Esophagus squamous epithelium (tissue), 5 donors: ENCODE data around the gene FLVCR2. TPM values are rescaled to one million over a fixed set of nuclear protein-coding genes. Genes with fewer than 3 reads are reported as not detected.
"Not testable (repeated sequence)": the region's sequence is repeated elsewhere in the genome, so short reads cannot be mapped to it uniquely, and the experiment has no call there.

Source experiments
- DNase-seq: peaks from one replicate; lab custom pipeline; 2025; lab: John Stamatoyannopoulos, UW
- H3K27ac ChIP-seq, 4 donors: fragments of 200-600 bp; sonication (generic); one replicate each; pipeline ENCODE4 v1.5.1; 2016 to 2019; ENCODE audit warnings: mild to moderate bottlenecking in 1 of 4
- H3K27me3 ChIP-seq, 4 donors: fragments of 200-600 bp; sonication (generic); 1 replicate in 3 of 4; 2 replicates in 1 of 4; pipeline versions ENCODE4 v1.5.1 to v1.6.0; 2017 to 2021; ENCODE audit warnings: antibody characterized with exemption in 1 of 4
- H3K36me3 ChIP-seq, 3 donors: fragments of 200-600 bp; sonication (generic); one replicate each; pipeline ENCODE4 v1.5.1; 2016 to 2019
- H3K4me1 ChIP-seq, 3 donors: fragments of 200-600 bp; sonication (generic); one replicate each; pipeline ENCODE4 v1.5.1; 2017 to 2019
- H3K4me3 ChIP-seq, 4 donors: fragments of 200-600 bp; sonication (generic); 1 replicate in 3 of 4; 2 replicates in 1 of 4; pipeline ENCODE4 v1.5.1; 2016 to 2019; ENCODE audit warnings: mild to moderate bottlenecking in 2 of 4, moderate library complexity in 1 of 4
- H3K9me3 ChIP-seq, 3 donors: fragments of 200-600 bp; sonication (generic); one replicate each; pipeline ENCODE4 v1.5.1; 2016 to 2019
- POLR2A ChIP-seq, 4 donors: fragments of 450-650 bp; IDR thresholded peaks; one replicate each; pipeline ENCODE4 v1.6.1; 2017; ENCODE audit warnings: antibody characterized with exemption in 4 of 4, mild to moderate bottlenecking in 4 of 4, moderate library complexity in 3 of 4
- WGBS, 2 donors: methylation state at CpG; one replicate each; pipeline ENCODE4 v1.1.5; 2018; 5-methylcytosine and 5-hydroxymethylcytosine counted together
- intact Hi-C: fragments of 100-400 bp; cut with DNase I; formaldehyde crosslinking; loops from one replicate; pipeline ENCODE4 v1.15.0; 2022
- total RNA-seq, 4 donors: library from RNA; depleted of rRNA; stranded (reverse); fragments of >200 nt; gene quantifications; one replicate each; pipeline ENCODE4 v1.1.0, GENCODE V29; 2016
- TF ChIP-seq, protein P1 (sequence below), 6 experiments: fragments of 450-650 bp in 4 of 6; fragments of 200-600 bp in 2 of 6; sonication (generic) in 2 of 6; IDR thresholded peaks; one replicate each; pipeline ENCODE4 v1.5.1; 2016 to 2019; ENCODE audit warnings: antibody characterized with exemption in 6 of 6, mild to moderate bottlenecking in 4 of 6, moderate library complexity in 4 of 6
- donor health status: DM: yes; HTN: yes; CAD: no.

The FLVCR2 gene
- total RNA-seq, 4 donors from 2014 or later, result 1.1 to 7.6 (median 3.8) TPM

DNA sequence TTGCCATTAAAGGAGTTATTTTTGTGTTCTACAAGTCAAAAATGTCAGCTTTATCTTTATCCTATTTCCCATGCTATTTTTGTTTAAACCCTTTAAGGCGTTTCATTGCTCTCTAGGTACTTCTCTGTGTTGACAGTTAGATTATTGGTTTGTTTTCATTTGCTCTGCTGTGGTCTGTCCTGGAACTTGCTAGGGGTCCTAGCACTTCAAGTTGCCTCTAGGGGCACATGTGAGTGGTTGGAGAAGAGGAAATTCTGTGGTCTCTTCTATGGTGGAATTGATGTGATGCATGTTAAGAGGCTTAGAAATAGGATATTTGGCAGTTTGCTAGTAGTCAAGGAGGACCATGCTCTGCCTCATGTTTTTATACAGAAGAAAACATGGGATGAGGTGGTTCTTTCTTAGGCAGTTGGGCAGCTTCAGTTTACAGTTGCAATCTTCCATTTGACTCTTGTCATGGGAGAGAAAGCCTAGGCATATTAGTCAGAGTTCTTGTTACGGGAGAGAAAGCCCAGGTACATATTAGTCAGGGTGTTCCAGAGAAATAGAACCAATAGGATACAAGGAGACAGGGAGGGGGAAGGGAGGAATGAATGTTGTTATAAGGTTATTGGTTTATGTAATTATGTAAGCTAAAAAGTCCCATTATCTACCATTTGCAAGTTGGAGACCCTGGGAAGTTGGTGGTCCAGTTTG, 97.0 kb downstream of the FLVCR2 start:
- no peak overlapping the region for H3K4me3 ChIP-seq
- DNase-seq, result no peak
- TF ChIP-seq, protein P1, sequence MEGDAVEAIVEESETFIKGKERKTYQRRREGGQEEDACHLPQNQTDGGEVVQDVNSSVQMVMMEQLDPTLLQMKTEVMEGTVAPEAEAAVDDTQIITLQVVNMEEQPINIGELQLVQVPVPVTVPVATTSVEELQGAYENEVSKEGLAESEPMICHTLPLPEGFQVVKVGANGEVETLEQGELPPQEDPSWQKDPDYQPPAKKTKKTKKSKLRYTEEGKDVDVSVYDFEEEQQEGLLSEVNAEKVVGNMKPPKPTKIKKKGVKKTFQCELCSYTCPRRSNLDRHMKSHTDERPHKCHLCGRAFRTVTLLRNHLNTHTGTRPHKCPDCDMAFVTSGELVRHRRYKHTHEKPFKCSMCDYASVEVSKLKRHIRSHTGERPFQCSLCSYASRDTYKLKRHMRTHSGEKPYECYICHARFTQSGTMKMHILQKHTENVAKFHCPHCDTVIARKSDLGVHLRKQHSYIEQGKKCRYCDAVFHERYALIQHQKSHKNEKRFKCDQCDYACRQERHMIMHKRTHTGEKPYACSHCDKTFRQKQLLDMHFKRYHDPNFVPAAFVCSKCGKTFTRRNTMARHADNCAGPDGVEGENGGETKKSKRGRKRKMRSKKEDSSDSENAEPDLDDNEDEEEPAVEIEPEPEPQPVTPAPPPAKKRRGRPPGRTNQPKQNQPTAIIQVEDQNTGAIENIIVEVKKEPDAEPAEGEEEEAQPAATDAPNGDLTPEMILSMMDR (IDR thresholded peaks at IDR 0.05), result no peak
- TF ChIP-seq POLR2A (IDR thresholded peaks at IDR 0.05), result no peak
- H3K9me3 ChIP-seq, result no peaks in the 10 kb centered on the region
- no peaks in the 10 kb centered on the region for H3K27me3 ChIP-seq
- H3K4me1 ChIP-seq, result no peaks in the 10 kb centered on the region
- WGBS, 2 donors, result 40 to 79% methylated on average over 2 of the region's 2 CpGs
- H3K27ac ChIP-seq, result no peak overlapping the region
- H3K36me3 ChIP-seq, result peaks cover 0 to 43% (median 0%) of the 10 kb centered on the region in 3 donors
- intact Hi-C loops, result no loop called here

DNA sequence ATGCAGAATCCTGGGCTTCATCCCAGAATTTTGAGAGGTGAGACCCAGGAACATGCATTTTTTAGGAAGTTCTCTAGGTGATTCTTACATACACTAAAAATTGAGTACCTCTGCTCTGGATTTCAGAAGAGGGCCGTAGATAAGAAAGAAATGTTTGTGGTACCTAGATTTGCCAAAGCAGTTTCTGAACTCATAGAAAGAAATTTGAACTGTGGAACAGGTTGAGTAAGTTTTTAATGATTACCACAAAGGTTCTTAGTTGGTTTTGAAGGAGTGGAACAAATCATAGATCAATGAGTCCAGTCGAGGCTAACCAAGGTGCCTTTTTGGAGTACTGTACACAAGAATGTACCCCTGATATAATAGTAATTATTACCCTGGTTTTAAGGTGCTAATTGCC, 107.5 kb downstream of the FLVCR2 start:
- 79 to 82% methylated on average over 2 of the region's 2 CpGs for WGBS, 2 donors
- TF ChIP-seq POLR2A (IDR thresholded peaks at IDR 0.05), result no peak
- TF ChIP-seq, protein P1 (IDR thresholded peaks at IDR 0.05), result no peak
- Histone ChIP-seq H3K4me1 (no peaks in the 10 kb centered on the region), H3K36me3 (peaks cover 0 to 50% (median 7%) of the 10 kb centered on the region in 3 donors), H3K27me3 (no peaks in the 10 kb centered on the region), H3K4me3 (no peak overlapping the region), H3K27ac (no peak overlapping the region), H3K9me3 (no peaks in the 10 kb centered on the region)
- no peak for DNase-seq
- intact Hi-C loops, result no loop called here

DNA sequence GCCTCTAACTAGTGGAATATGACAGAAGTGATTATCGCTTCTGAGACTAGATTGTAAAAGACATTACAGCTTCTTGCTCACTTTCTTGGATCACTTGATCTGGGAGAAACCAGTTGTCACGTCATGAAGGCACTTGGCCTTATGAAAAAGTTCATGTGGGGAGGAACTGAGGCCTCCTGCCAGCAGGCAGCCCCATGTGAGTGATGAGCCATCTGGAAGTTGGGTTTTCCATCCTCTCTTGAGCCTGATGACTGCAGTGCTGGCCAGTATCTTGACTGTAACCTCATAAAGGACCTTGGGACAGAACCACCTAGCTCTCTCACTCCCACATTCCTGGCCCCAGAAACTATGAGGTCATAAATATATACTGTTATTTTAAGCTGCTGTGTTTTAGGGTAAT, 110.6 kb downstream of the FLVCR2 start:
- Histone ChIP-seq H3K4me3 (no peak overlapping the region), H3K4me1 (no peaks in the 10 kb centered on the region), H3K9me3 (no peaks in the 10 kb centered on the region), H3K27me3 (no peaks in the 10 kb centered on the region), H3K36me3 (peaks cover 0 to 51% (median 14%) of the 10 kb centered on the region in 3 donors), H3K27ac (no peak overlapping the region)
- intact Hi-C loops, result no loop called here
- WGBS, 2 donors, result 73 to 77% methylated on average over 2 of the region's 2 CpGs
- TF ChIP-seq, protein P1 (IDR thresholded peaks at IDR 0.05), result no peak
- no peak for TF ChIP-seq POLR2A (IDR thresholded peaks at IDR 0.05)
- no peak for DNase-seq

DNA sequence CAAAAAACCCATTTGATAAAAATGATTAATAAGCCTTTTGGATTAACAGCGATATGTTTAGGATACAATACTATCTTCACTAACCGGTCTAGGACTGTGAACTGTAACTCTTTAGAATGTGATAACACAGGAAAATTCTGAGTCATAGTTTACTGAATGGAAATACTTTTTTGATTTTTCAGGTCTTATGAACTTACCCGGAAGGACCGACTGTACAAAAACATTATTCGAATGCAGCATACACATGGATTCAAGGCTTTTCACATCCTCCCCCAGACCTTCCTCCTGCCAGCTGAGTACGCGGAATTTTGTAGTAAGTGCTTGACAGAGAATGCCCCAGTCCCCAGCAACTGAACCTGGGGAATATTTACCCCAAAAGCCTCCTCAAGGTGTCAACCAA, 111.6 kb downstream of the FLVCR2 start:
- H3K9me3 ChIP-seq, result peaks cover 0 to 2% (median 2%) of the 10 kb centered on the region in 3 donors
- no peaks in the 10 kb centered on the region for H3K27me3 ChIP-seq
- H3K36me3 ChIP-seq, result peaks cover 0 to 51% (median 14%) of the 10 kb centered on the region in 3 donors
- intact Hi-C loops, result no loop called here
- no peak overlapping the region for H3K27ac ChIP-seq
- H3K4me3 ChIP-seq, result no peak overlapping the region
- no peak for DNase-seq
- H3K4me1 ChIP-seq, result no peaks in the 10 kb centered on the region
- WGBS, 2 donors, result 88% methylated on average over 7 of the region's 7 CpGs
- no peak for TF ChIP-seq POLR2A (IDR thresholded peaks at IDR 0.05)
- TF ChIP-seq, protein P1 (IDR thresholded peaks at IDR 0.05), result no peak

DNA sequence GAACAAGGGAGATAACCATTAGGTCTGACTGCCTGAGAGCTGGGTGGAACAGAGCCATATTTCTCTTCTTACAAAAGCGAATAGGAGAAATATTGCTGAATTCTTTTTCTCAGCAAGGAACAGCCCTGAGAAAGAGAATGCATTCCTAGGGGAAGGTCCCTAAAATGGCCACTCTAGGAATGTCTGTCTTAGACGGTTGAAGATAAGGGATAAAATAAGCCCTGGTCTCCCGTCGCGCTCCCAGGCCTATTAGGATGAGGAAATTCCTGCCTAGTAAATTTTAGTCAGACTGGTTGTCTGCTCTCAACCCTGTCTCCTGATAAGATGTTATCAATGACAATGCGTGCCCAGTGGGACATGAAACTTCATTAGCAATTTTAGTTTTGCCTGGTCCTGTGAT, 116.6 kb downstream of the FLVCR2 start:
- WGBS, 2 donors, result 88 to 90% methylated on average over 6 of the region's 6 CpGs
- intact Hi-C loops, H3K4me1 ChIP-seq, DNase-seq, H3K27ac ChIP-seq, H3K4me3 ChIP-seq, H3K9me3 ChIP-seq, H3K27me3 ChIP-seq: not testable (repeated sequence)
- peaks cover 4 to 90% (median 14%) of the 10 kb centered on the region in 3 donors for H3K36me3 ChIP-seq
